ENCODE measurements around the gene CTNNBIP1.
A peak's percentile ranks its signal among the peaks of the same experiment; 100 is the strongest.

CTNNBIP1 gene

GRCh38 chr1:9873992-9874391, 36.1 kb downstream of the CTNNBIP1 start:
- no peak for TF ChIP-seq CTCF (IDR thresholded peaks at IDR 0.05; ENCODE audit: low read depth, low read length)
- Histone ChIP-seq H3K4me3 (ENCODE audit: low read depth, low read length) (no peak overlapping the region), H3K27me3 (ENCODE audit: insufficient read depth, low read depth, severe bottlenecking) (no peaks in the 10 kb centered on the region), H3K27ac (no peak overlapping the region), H3K36me3 (no peaks in the 10 kb centered on the region), H3K9me3 (ENCODE audit: severe bottlenecking) (no peaks in the 10 kb centered on the region)
- DNase-seq, result no peak

- no peak for TF ChIP-seq CTCF (IDR thresholded peaks at IDR 0.05; ENCODE audit: low read depth, low read length)
- DNase-seq, result no peak
- no peaks in the 10 kb centered on the region for H3K36me3 ChIP-seq
- no peak overlapping the region for H3K4me3 ChIP-seq (ENCODE audit: low read depth, low read length)
- peak overlapping the region; percentile 22 for H3K27ac ChIP-seq
- no peaks in the 10 kb centered on the region for H3K27me3 ChIP-seq (ENCODE audit: insufficient read depth, low read depth, severe bottlenecking)
- H3K9me3 ChIP-seq (ENCODE audit: severe bottlenecking), result no peaks in the 10 kb centered on the region
Observed at GRCh38 chr1:9873385-9873784, 36.7 kb downstream of the CTNNBIP1 start.

GRCh38 chr1:9872430-9873165, 37.5 kb downstream of the CTNNBIP1 start:
- Histone ChIP-seq H3K9me3 (ENCODE audit: severe bottlenecking) (no peaks in the 10 kb centered on the region), H3K4me3 (ENCODE audit: low read depth, low read length) (no peak overlapping the region), H3K36me3 (no peaks in the 10 kb centered on the region), H3K27me3 (ENCODE audit: insufficient read depth, low read depth, severe bottlenecking) (no peaks in the 10 kb centered on the region), H3K27ac (peak overlapping the region; percentile 29)
- TF ChIP-seq CTCF (IDR thresholded peaks at IDR 0.05; ENCODE audit: low read depth, low read length), result no peak
- peak; percentile 60 for DNase-seq

- Histone ChIP-seq H3K27me3 (ENCODE audit: insufficient read depth, low read depth, severe bottlenecking) (no peaks in the 10 kb centered on the region), H3K27ac (no peak overlapping the region; the same call in 1 of the 2 replicates), H3K36me3 (no peaks in the 10 kb centered on the region), H3K4me3 (ENCODE audit: low read depth, low read length) (no peak overlapping the region), H3K9me3 (ENCODE audit: severe bottlenecking) (no peaks in the 10 kb centered on the region)
- no peak for DNase-seq
- no peak for TF ChIP-seq CTCF (IDR thresholded peaks at IDR 0.05; ENCODE audit: low read depth, low read length)
Observed at GRCh38 chr1:9871707-9872425, 38.2 kb downstream of the CTNNBIP1 start.

- no peaks in the 10 kb centered on the region for H3K27me3 ChIP-seq (ENCODE audit: insufficient read depth, low read depth, severe bottlenecking)
Observed at GRCh38 chr1:9871021-9871420, 39.0 kb downstream of the CTNNBIP1 start.

More at GRCh38 chr1:9871021-9871420, 39.0 kb downstream of the CTNNBIP1 start:
- no peaks in the 10 kb centered on the region for H3K9me3 ChIP-seq (ENCODE audit: severe bottlenecking)
- no peak for DNase-seq
- H3K36me3 ChIP-seq, result no peaks in the 10 kb centered on the region
- no peak overlapping the region for H3K4me3 ChIP-seq (ENCODE audit: low read depth, low read length)
- TF ChIP-seq CTCF (IDR thresholded peaks at IDR 0.05; ENCODE audit: low read depth, low read length), result no peak
- H3K27ac ChIP-seq, result no peak overlapping the region

Measured in WERI-Rb-1 (cell line).